Measurements from ENCODE around the gene GRID2.

- TF ChIP-seq CTCF (IDR thresholded peaks at IDR 0.05), result no peak
- no peak for TF ChIP-seq POLR2AphosphoS5 (IDR thresholded peaks at IDR 0.05; ENCODE audit: insufficient read depth in 1 of 2, low read depth in 1 of 2)
Observed at GRCh38 chr4:92253986-92254671, 49.6 kb upstream of the GRID2 start.
